Smooth muscle cell (in vitro differentiated cells): Measurements from ENCODE around the gene PTTG1. TPM values are rescaled to one million over a fixed set of nuclear protein-coding genes. Genes with fewer than 3 reads are reported as not detected.

Source experiments
- DNase-seq: peaks from one replicate; lab custom pipeline; 2025; ENCODE audit not compliant: unreplicated experiment; lab: John Stamatoyannopoulos, UW
- H2AFZ ChIP-seq: fragments of 200-600 bp; sonication (generic); 2 replicates; pipeline ENCODE4 v1.6.0; 2016; ENCODE audit warnings: antibody characterized with exemption, low read depth, mild to moderate bottlenecking
- H3F3A ChIP-seq: fragments of 200-600 bp; sonication (generic); 2 replicates; pipeline ENCODE4 v1.6.0; 2017; ENCODE audit warnings: antibody characterized with exemption, low read depth
- H3K27ac ChIP-seq: fragments of 200-600 bp; sonication (generic); 2 replicates; pipeline ENCODE4 v1.5.1; 2016; ENCODE audit warnings: low read depth, mild to moderate bottlenecking
- H3K27me3 ChIP-seq: fragments of 200-600 bp; sonication (generic); 2 replicates; pipeline ENCODE4 v1.6.1; 2016; ENCODE audit warnings: low read depth, mild to moderate bottlenecking
- H3K36me3 ChIP-seq: fragments of 200-600 bp; sonication (generic); 2 replicates; pipeline ENCODE4 v1.5.1; 2016; ENCODE audit warnings: low read depth
- H3K4me1 ChIP-seq: fragments of 200-600 bp; sonication (generic); 2 replicates; pipeline ENCODE4 v1.5.1; 2016; ENCODE audit warnings: low read depth
- H3K4me2 ChIP-seq: fragments of 200-600 bp; sonication (generic); 2 replicates; pipeline ENCODE4 v1.6.0; 2016; ENCODE audit warnings: mild to moderate bottlenecking
- H3K4me3 ChIP-seq: fragments of 200-600 bp; sonication (generic); 2 replicates; pipeline ENCODE4 v1.5.1; 2016; ENCODE audit warnings: mild to moderate bottlenecking
- H3K79me2 ChIP-seq: fragments of 200-600 bp; sonication (generic); 2 replicates; pipeline ENCODE4 v1.6.0; 2016; ENCODE audit warnings: low read depth, mild to moderate bottlenecking
- H3K9ac ChIP-seq: fragments of 200-600 bp; sonication (generic); 2 replicates; pipeline ENCODE4 v1.6.0; 2016; ENCODE audit warnings: low read depth
- H3K9me3 ChIP-seq: fragments of 200-600 bp; sonication (generic); replicated peaks from 2 replicates; pipeline ENCODE4 v1.5.1; 2016; ENCODE audit warnings: low read depth
- H4K20me1 ChIP-seq: fragments of 200-600 bp; sonication (generic); 2 replicates; pipeline ENCODE4 v1.6.0; 2016; ENCODE audit warnings: low read depth
- CTCF ChIP-seq: fragments of 200-600 bp; sonication (generic); IDR thresholded peaks from 2 replicates; pipeline ENCODE4 v1.5.1; 2017; ENCODE audit warnings: borderline replicate concordance, mild to moderate bottlenecking, antibody characterized with exemption; ENCODE audit not compliant: insufficient read depth, poor library complexity, severe bottlenecking
- WGBS: methylation state at CpG from one replicate; pipeline ENCODE4 v1.1.7; 2016; ENCODE audit warnings: low lambda C conversion rate; 5-methylcytosine and 5-hydroxymethylcytosine counted together
- polyA plus RNA-seq: library from polyadenylated mRNA; unstranded; fragments of >200 nt; fragmentation: Nextera tagmentation; extraction: Ambion mirVana; gene quantifications from 2 replicates; pipeline ENCODE4 v1.2.1, GENCODE V29; 2016
- total RNA-seq: library from RNA; depleted of rRNA; stranded (reverse); fragments of >200 nt; gene quantifications from 2 replicates; pipeline ENCODE4 v1.2.3, GENCODE V29; 2014

Gene PTTG1
- total and polyA plus RNA-seq, 2 experiments from 2014 or later, result 92.3 to 98.7 TPM

GRCh38 chr5:160452795-160453194 is 31.1 kb downstream of the PTTG1 start:
- no peaks in the 10 kb centered on the region for H3K4me1 ChIP-seq
- WGBS, result 91% methylated on average over 6 of the region's 6 CpGs
- no peaks in the 10 kb centered on the region for H3K27me3 ChIP-seq
- no peaks in the 10 kb centered on the region for H4K20me1 ChIP-seq
- H3K4me3 ChIP-seq, result no peak overlapping the region
- H3K4me2 ChIP-seq, result no peak overlapping the region
- H3F3A ChIP-seq, result no peaks in the 10 kb centered on the region
- no peak overlapping the region for H3K9ac ChIP-seq
- no peak for DNase-seq
- no peak overlapping the region for H2AFZ ChIP-seq
- TF ChIP-seq CTCF, result no peak
- H3K79me2 ChIP-seq, result no peaks in the 10 kb centered on the region
- no peaks in the 10 kb centered on the region for H3K9me3 ChIP-seq
- no peak overlapping the region for H3K27ac ChIP-seq
- no peaks in the 10 kb centered on the region for H3K36me3 ChIP-seq

- Histone ChIP-seq H3K4me2 (no peak overlapping the region), H3K79me2 (no peaks in the 10 kb centered on the region), H3K9ac (no peak overlapping the region), H3K4me1 (no peaks in the 10 kb centered on the region), H3K27ac (no peak overlapping the region), H3F3A (no peaks in the 10 kb centered on the region), H3K4me3 (no peak overlapping the region), H2AFZ (no peak overlapping the region), H3K36me3 (no peaks in the 10 kb centered on the region), H4K20me1 (no peaks in the 10 kb centered on the region), H3K27me3 (no peaks in the 10 kb centered on the region), H3K9me3 (no peaks in the 10 kb centered on the region)
- TF ChIP-seq CTCF, result no peak
- no peak for DNase-seq
- WGBS, result 86% methylated on average over 1 of the region's 1 CpG
These were observed 32.1 kb downstream of the PTTG1 start for GRCh38 chr5:160453751-160454150.

- 94% methylated on average over 4 of the region's 4 CpGs for WGBS
- Histone ChIP-seq H3K4me2 (no peak overlapping the region), H3K4me1 (no peaks in the 10 kb centered on the region)
These were observed 33.9 kb downstream of the PTTG1 start for GRCh38 chr5:160455600-160455999.

More at GRCh38 chr5:160455600-160455999, 33.9 kb downstream of the PTTG1 start:
- Histone ChIP-seq H3K36me3 (no peaks in the 10 kb centered on the region), H3K9ac (no peak overlapping the region), H3K9me3 (no peaks in the 10 kb centered on the region), H3K79me2 (no peaks in the 10 kb centered on the region), H3K4me3 (no peak overlapping the region), H3K27ac (no peak overlapping the region), H2AFZ (no peak overlapping the region), H3K27me3 (no peaks in the 10 kb centered on the region), H3F3A (no peaks in the 10 kb centered on the region), H4K20me1 (no peaks in the 10 kb centered on the region)
- DNase-seq, result no peak
- no peak for TF ChIP-seq CTCF
